HepG2 (cell line): ENCODE measurements around the gene ENDOG. TPM values are rescaled to one million over a fixed set of nuclear protein-coding genes. Genes with fewer than 3 reads are reported as not detected.
A peak's percentile ranks its signal among the peaks of the same experiment; 100 is the strongest.

Source experiments
- ARNT2 ChIP-seq: sonication (generic); formaldehyde crosslinking; IDR thresholded peaks from 2 replicates; pipeline ENCODE4 v1.8.0; 2022; ENCODE audit warnings: mild to moderate bottlenecking, low read depth, missing genetic modification reagents, moderate library complexity
- ATF1 ChIP-seq: IDR thresholded peaks from 2 replicates; pipeline ENCODE4 v1.6.1; 2016; ENCODE audit warnings: mild to moderate bottlenecking, control low read depth
- CREB1 ChIP-seq, 2 experiments: fragments of 450-650 bp in 1 of 2; IDR thresholded peaks; 2 replicates each; pipeline ENCODE4 v1.6.1; 2016 to 2017; ENCODE audit warnings: control low read depth in 1 of 2, mild to moderate bottlenecking in 1 of 2, missing compliant biosample characterization in 1 of 2, missing genetic modification characterization in 1 of 2
- EP300 ChIP-seq, 3 experiments: sonication (generic) in 1 of 3; formaldehyde crosslinking in 1 of 3; IDR thresholded peaks; 2 replicates each; pipeline versions ENCODE4 v1.5.1 to v1.6.1; 2011 to 2020; ENCODE audit warnings: low read depth in 2 of 3, low read length in 2 of 3, borderline replicate concordance in 1 of 3, improper control_type of control experiment in 1 of 3, mild to moderate bottlenecking in 1 of 3, missing genetic modification reagents in 1 of 3, moderate library complexity in 1 of 3
- ETV5 ChIP-seq: IDR thresholded peaks from 2 replicates; pipeline ENCODE4 v1.6.1; 2018; ENCODE audit warnings: missing biosample characterization, missing genetic modification reagents, inconsistent platforms, borderline replicate concordance
- HOXD1 ChIP-seq: sonication (generic); formaldehyde crosslinking; IDR thresholded peaks from 2 replicates; pipeline ENCODE4 v1.5.0; 2020; ENCODE audit warnings: missing genetic modification reagents
- IRF2 ChIP-seq: IDR thresholded peaks from 2 replicates; pipeline ENCODE4 v1.6.1; 2018; ENCODE audit warnings: missing genetic modification reagents, missing compliant biosample characterization
- KLF15 ChIP-seq: sonication (generic); formaldehyde crosslinking; IDR thresholded peaks from 2 replicates; pipeline ENCODE4 v1.8.1; 2023; ENCODE audit warnings: borderline replicate concordance, mild to moderate bottlenecking, inconsistent platforms, missing genetic modification reagents, mixed read lengths
- KMT2B ChIP-seq: IDR thresholded peaks from 2 replicates; pipeline ENCODE4 v1.6.1; 2016; ENCODE audit warnings: missing genetic modification reagents, missing compliant biosample characterization
- MIXL1 ChIP-seq: IDR thresholded peaks from 2 replicates; pipeline ENCODE4 v1.6.1; 2016
- PTBP1 ChIP-seq: fragments of 200-400 bp; formaldehyde crosslinking; IDR thresholded peaks from 2 replicates; pipeline ENCODE4 v1.6.1; 2018; ENCODE audit warnings: low read length, low read depth; ENCODE audit not compliant: poor library complexity, severe bottlenecking
- RELA ChIP-seq: sonication (generic); formaldehyde crosslinking; IDR thresholded peaks from 2 replicates; pipeline ENCODE4 v1.4.0; 2020; ENCODE audit warnings: missing genetic modification reagents
- SETDB1 ChIP-seq: sonication (generic); formaldehyde crosslinking; IDR thresholded peaks from 2 replicates; pipeline ENCODE4 v1.5.1; 2020; ENCODE audit warnings: missing genetic modification reagents, mild to moderate bottlenecking, borderline replicate concordance
- SNRNP70 ChIP-seq: fragments of 200-400 bp; formaldehyde crosslinking; IDR thresholded peaks from 2 replicates; pipeline ENCODE4 v1.6.1; 2017; ENCODE audit warnings: mild to moderate bottlenecking, low read depth, low read length, moderate library complexity
- STAG1 ChIP-seq: sonication (generic); formaldehyde crosslinking; IDR thresholded peaks from 2 replicates; pipeline ENCODE4 v1.4.0; 2020; ENCODE audit warnings: missing genetic modification reagents
- TRIM22 ChIP-seq: fragments of 450-650 bp; IDR thresholded peaks from 2 replicates; pipeline ENCODE4 v1.6.1; 2017
- ZBTB38 ChIP-seq: sonication (generic); formaldehyde crosslinking; IDR thresholded peaks from 2 replicates; pipeline ENCODE4 v1.5.1; 2020; ENCODE audit warnings: mild to moderate bottlenecking, missing genetic modification reagents
- ZFP62 ChIP-seq: sonication (generic); formaldehyde crosslinking; IDR thresholded peaks from 2 replicates; pipeline ENCODE4 v1.4.0; 2020; ENCODE audit warnings: missing genetic modification reagents
- ZNF17 ChIP-seq: sonication (generic); formaldehyde crosslinking; IDR thresholded peaks from 2 replicates; pipeline ENCODE4 v1.5.0; 2020; ENCODE audit warnings: mild to moderate bottlenecking, missing genetic modification reagents
- ZNF253 ChIP-seq: sonication (generic); formaldehyde crosslinking; IDR thresholded peaks from 2 replicates; pipeline ENCODE4 v1.8.0; 2022; ENCODE audit warnings: mild to moderate bottlenecking, missing genetic modification reagents, borderline replicate concordance
- ZNF33A ChIP-seq: sonication (generic); formaldehyde crosslinking; IDR thresholded peaks from 2 replicates; pipeline ENCODE4 v1.5.1; 2020; ENCODE audit warnings: missing genetic modification reagents, mild to moderate bottlenecking, moderate library complexity, borderline replicate concordance
- ZNF350 ChIP-seq: sonication (generic); formaldehyde crosslinking; IDR thresholded peaks from 2 replicates; pipeline ENCODE4 v1.4.0; 2020; ENCODE audit warnings: mild to moderate bottlenecking, low read depth, missing genetic modification reagents, borderline replicate concordance
- ZNF446 ChIP-seq: sonication (generic); formaldehyde crosslinking; IDR thresholded peaks from 2 replicates; pipeline ENCODE4 v1.5.0; 2020; ENCODE audit warnings: mild to moderate bottlenecking, missing genetic modification reagents
- ZNF468 ChIP-seq: sonication (generic); formaldehyde crosslinking; IDR thresholded peaks from 2 replicates; pipeline ENCODE4 v1.8.0; 2022; ENCODE audit warnings: mild to moderate bottlenecking, moderate library complexity, missing genetic modification reagents
- ZNF737 ChIP-seq: sonication (generic); formaldehyde crosslinking; IDR thresholded peaks from 2 replicates; pipeline ENCODE4 v1.5.0; 2020; ENCODE audit warnings: missing genetic modification reagents, mild to moderate bottlenecking, borderline replicate concordance
- ZNF839 ChIP-seq: sonication (generic); formaldehyde crosslinking; IDR thresholded peaks from 2 replicates; pipeline ENCODE4 v1.4.0; 2020; ENCODE audit warnings: missing genetic modification reagents, mild to moderate bottlenecking, borderline replicate concordance
- ZSCAN31 ChIP-seq: sonication (generic); formaldehyde crosslinking; IDR thresholded peaks from 2 replicates; pipeline ENCODE4 v1.5.0; 2020; ENCODE audit warnings: low read depth, mild to moderate bottlenecking, missing genetic modification reagents
- polyA plus RNA-seq, 8 experiments: library from polyadenylated mRNA; depleted of rRNA in 3 of 8; stranded (reverse) in 7 of 8; unstranded in 1 of 8; fragments of >200 nt; fragmentation: Illumina TruSeq in 4 of 8; extraction: Trizol in 4 of 8; gene quantifications; 2 replicates each; pipeline versions ENCODE4 v1.2.1 to v1.2.3, GENCODE V29; 2011 to 2016; ENCODE audit warnings: low read depth in 4 of 8, missing spikeins in 1 of 8, mixed read lengths in 1 of 8; ENCODE audit not compliant: insufficient read depth in 1 of 8
- total RNA-seq, 5 experiments: library from RNA; depleted of rRNA; stranded (reverse); fragments of >200 nt; fragmentation: Illumina TruSeq; extraction: Trizol; gene quantifications; 2 replicates each; pipeline ENCODE4 v1.2.3, GENCODE V29; 2016; ENCODE audit warnings: low read depth in 1 of 5
- TF ChIP-seq, protein P1 (sequence below): IDR thresholded peaks from 2 replicates; pipeline ENCODE4 v1.6.1; 2016; ENCODE audit warnings: low read depth

ENDOG gene
- total and polyA plus RNA-seq, 2 of the 13 experiments (the other 11 are each of a cell fraction or from before 2014, with no cell fraction given), result 26.3 to 28.8 TPM

DNA sequence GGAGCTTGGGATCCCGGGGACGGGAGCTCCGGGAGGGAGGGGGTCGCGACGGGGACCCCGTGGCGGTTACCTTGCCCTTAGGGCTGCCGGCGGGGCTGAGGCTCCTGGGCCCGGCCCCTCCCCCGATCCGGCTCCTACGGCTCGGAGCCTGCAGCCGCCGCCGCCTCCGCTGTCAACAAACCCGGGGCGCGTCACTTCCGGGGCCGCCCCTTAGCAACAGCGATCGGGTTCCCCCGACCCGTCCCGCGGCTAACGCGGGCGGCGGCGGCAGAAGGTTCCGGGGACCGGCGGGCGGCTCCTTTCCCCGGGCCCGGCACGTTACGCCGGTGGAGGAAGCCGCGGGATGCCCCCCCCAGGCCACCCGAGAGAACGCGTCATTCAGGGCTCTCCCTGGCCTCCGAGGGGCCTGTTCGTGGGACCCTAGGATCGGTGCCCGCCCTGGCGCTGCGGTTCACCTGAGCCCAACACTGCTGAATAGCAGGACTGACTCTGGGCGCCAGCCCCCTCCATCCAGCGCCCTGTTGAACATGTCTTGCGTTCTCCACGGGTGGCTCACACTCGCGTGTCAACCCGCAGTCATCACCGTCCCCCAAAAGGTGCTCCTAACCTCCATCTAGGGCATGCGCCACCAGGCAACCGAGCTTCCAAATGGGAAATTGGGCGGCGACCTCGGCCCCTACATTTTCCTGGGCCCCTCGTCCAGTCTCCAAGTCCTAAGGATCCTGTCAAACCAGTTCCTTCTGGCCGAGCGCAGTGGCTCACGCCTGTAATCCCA lies 46.4 kb upstream of the ENDOG start, which contains the start of gene ZER1 (continued):
- peak; percentile 40 to 59; a peak in 2 of 4 replicates for TF ChIP-seq EP300 (IDR thresholded peaks at IDR 0.05; ENCODE audit: low read depth in 2 of 2, low read length in 2 of 2)
- TF ChIP-seq EP300 (CRISPR knock-in tag; IDR thresholded peaks at IDR 0.05; ENCODE audit: borderline replicate concordance), result 0 out of 2 replicates have a peak, but pooled peaks have one; percentile 28
- TF ChIP-seq ZFP62 (CRISPR knock-in tag), result no peak
- no peak for TF ChIP-seq ZNF253 (CRISPR knock-in tag)
- peak; percentile 88 for TF ChIP-seq CREB1 (IDR thresholded peaks at IDR 0.05)
- peak; percentile 91 for TF ChIP-seq CREB1 (CRISPR knock-in tag; IDR thresholded peaks at IDR 0.05)
- TF ChIP-seq ZSCAN31 (CRISPR knock-in tag), result no peak
- TF ChIP-seq TRIM22, result no peak
- peak; percentile 89 for TF ChIP-seq IRF2 (CRISPR knock-in tag)
- 0 out of 2 replicates have a peak, but pooled peaks have one; percentile 25 for TF ChIP-seq STAG1 (CRISPR knock-in tag)
- TF ChIP-seq ZNF468 (CRISPR knock-in tag), result no peak
- peak; percentile 72; the same call in 1 of the 2 replicates for TF ChIP-seq MIXL1 (CRISPR knock-in tag)
- peak; percentile 67; the same call in 1 of the 2 replicates for TF ChIP-seq ZNF446 (CRISPR knock-in tag)
- no peak for TF ChIP-seq KLF15 (CRISPR knock-in tag)
- TF ChIP-seq PTBP1, result no peak
- peak; percentile 78; the same call in 1 of the 2 replicates for TF ChIP-seq ETV5 (CRISPR knock-in tag)
- no peak for TF ChIP-seq ZNF33A
- TF ChIP-seq HOXD1, result no peak
- TF ChIP-seq, protein P1, sequence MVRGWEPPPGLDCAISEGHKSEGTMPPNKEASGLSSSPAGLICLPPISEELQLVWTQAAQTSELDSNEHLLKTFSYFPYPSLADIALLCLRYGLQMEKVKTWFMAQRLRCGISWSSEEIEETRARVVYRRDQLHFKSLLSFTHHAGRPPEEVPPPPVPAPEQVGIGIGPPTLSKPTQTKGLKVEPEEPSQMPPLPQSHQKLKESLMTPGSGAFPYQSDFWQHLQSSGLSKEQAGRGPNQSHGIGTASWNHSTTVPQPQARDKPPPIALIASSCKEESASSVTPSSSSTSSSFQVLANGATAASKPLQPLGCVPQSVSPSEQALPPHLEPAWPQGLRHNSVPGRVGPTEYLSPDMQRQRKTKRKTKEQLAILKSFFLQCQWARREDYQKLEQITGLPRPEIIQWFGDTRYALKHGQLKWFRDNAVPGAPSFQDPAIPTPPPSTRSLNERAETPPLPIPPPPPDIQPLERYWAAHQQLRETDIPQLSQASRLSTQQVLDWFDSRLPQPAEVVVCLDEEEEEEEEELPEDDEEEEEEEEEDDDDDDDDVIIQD (CRISPR knock-in tag), result no peak
- TF ChIP-seq ZBTB38 (CRISPR knock-in tag), result peak; percentile 81; the same call in 1 of the 2 replicates
- TF ChIP-seq SETDB1 (CRISPR knock-in tag), result no peak
- TF ChIP-seq ZNF839 (CRISPR knock-in tag), result no peak
- TF ChIP-seq ZNF350 (CRISPR knock-in tag), result peak; percentile 85
- TF ChIP-seq ZNF737 (CRISPR knock-in tag), result no peak
- TF ChIP-seq KMT2B (CRISPR knock-in tag), result peak; percentile 95
- TF ChIP-seq ATF1 (CRISPR knock-in tag), result peak; percentile 61
- peak; percentile 80; the same call in 1 of the 2 replicates for TF ChIP-seq ARNT2 (CRISPR knock-in tag)
- TF ChIP-seq RELA (CRISPR knock-in tag), result peak; percentile 67; the same call in 1 of the 2 replicates
- TF ChIP-seq ZNF17 (CRISPR knock-in tag), result no peak
- TF ChIP-seq SNRNP70, result no peak
